ENCODE data around the gene C11orf65. TPM values are rescaled to one million over a fixed set of nuclear protein-coding genes. Genes with fewer than 3 reads are reported as not detected.

Gene C11orf65
- polyA plus RNA-seq, 3 donors = not detected

DNA sequence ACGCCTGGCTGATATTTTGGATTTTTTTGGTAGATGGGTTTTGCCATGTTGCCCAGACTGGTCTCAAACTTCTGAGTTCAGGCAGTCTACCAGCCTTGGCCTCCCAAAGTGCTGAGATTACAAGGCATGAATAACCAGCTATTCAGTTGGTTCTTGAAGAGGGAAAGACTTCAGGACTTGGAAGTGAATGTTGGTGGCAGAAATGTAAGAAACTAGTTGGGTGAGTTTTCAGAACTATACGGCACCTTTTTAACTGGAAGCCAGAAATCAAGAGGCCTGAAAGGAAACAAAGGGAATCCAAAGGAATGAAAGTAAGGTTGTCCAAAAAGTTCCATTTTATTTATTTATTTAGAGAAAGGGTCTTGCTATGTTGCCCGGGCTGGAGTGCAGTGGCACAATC, 28.0 kb upstream of the C11orf65 start:
- H3K27ac Mint-ChIP-seq = peak overlapping the region in 1 of 7 donors; percentile 43
- H3K9me3 ChIP-seq (replicated peaks in 1 of 2; ENCODE audit: control insufficient read depth in 1 of 2, insufficient read depth in 1 of 2, low read length in 2 of 2) = no peaks in the 10 kb centered on the region
- H4K20me1 ChIP-seq (ENCODE audit: insufficient read depth, low read length) = no peaks in the 10 kb centered on the region
- H2AFZ ChIP-seq (ENCODE audit: insufficient read depth, low read depth, low read length, poor library complexity, severe bottlenecking) = peak overlapping the region; percentile 12
- intact Hi-C loops (cut with micrococcal nuclease) = loop anchor here (5.0 to 10.0 kb wide), 2 partner anchors 271 to 928 kb away; partner anchors contain the start of genes ALKBH8 (in 1 of the 2), ATM (in 1 of the 2) and NPAT (in 1 of the 2)
- H3K36me3 Mint-ChIP-seq = peaks cover 0 to 6% of the 10 kb centered on the region in 2 donors
- peaks cover 0 to 5% (median 0%) of the 10 kb centered on the region in 3 donors for H3K27me3 Mint-ChIP-seq (ENCODE audit: low read depth in 3 of 3)
- H3K4me2 ChIP-seq (replicated peaks; ENCODE audit: extremely low read depth, low read length, poor library complexity, severe bottlenecking) = no peak overlapping the region
- no peak overlapping the region for H3K4me3 Mint-ChIP-seq
- no CpG with 5 or more reads among the region's 3 CpGs for WGBS (ENCODE audit: insufficient coverage)
- no peak overlapping the region for H3K4me3 ChIP-seq (replicated peaks in 1 of 3; ENCODE audit: low read depth in 2 of 3, low read length in 3 of 3)
- H3K27ac ChIP-seq (ENCODE audit: low read depth in 1 of 2, low read length in 2 of 2) = no peak overlapping the region
- H3K36me3 ChIP-seq (replicated peaks in 1 of 2; ENCODE audit: control insufficient read depth in 1 of 2, insufficient read depth in 2 of 2, low read length in 2 of 2) = peaks cover 0 to under 1% of the 10 kb centered on the region in 2 donors
- DNase-seq = no peak
- H3K4me1 ChIP-seq (ENCODE audit: control insufficient read depth in 1 of 2, insufficient read depth in 2 of 2, low read length in 2 of 2) = peaks cover 12 to 14% of the 10 kb centered on the region in 2 donors
- H3K9ac ChIP-seq (ENCODE audit: insufficient read depth, low read length, poor library complexity, severe bottlenecking) = no peak overlapping the region
- TF ChIP-seq, protein P1, sequence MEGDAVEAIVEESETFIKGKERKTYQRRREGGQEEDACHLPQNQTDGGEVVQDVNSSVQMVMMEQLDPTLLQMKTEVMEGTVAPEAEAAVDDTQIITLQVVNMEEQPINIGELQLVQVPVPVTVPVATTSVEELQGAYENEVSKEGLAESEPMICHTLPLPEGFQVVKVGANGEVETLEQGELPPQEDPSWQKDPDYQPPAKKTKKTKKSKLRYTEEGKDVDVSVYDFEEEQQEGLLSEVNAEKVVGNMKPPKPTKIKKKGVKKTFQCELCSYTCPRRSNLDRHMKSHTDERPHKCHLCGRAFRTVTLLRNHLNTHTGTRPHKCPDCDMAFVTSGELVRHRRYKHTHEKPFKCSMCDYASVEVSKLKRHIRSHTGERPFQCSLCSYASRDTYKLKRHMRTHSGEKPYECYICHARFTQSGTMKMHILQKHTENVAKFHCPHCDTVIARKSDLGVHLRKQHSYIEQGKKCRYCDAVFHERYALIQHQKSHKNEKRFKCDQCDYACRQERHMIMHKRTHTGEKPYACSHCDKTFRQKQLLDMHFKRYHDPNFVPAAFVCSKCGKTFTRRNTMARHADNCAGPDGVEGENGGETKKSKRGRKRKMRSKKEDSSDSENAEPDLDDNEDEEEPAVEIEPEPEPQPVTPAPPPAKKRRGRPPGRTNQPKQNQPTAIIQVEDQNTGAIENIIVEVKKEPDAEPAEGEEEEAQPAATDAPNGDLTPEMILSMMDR (IDR thresholded peaks at IDR 0.05) = no peak
- peaks cover 12% of the 10 kb centered on the region for H3K4me1 Mint-ChIP-seq
- peaks cover 4% of the 10 kb centered on the region for H3K79me2 ChIP-seq (ENCODE audit: insufficient read depth, low read length)
- no peaks in the 10 kb centered on the region for H3K27me3 ChIP-seq (ENCODE audit: control insufficient read depth in 2 of 2, insufficient read depth in 2 of 2, low read length in 2 of 2)
- H3K9me3 Mint-ChIP-seq = no peaks in the 10 kb centered on the region

DNA sequence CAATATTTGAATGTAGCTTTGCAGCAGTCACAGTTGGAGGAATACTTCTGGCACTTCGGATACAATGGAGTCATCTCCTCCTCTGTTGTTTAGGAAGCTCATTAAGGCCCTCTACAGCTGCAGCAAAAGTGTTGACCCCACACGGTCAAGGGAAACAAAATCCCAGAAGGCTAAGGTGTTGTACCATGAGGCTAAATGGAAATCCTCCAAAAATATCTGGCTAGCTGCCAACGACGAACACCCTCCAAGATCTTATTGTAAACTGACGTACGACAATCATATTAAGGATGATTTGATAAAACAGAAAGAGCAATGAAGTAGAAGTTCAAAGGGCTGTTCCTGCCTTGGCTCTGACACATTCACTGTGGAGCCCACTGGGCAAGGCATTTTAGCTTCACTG, 26.9 kb upstream of the C11orf65 start:
- Histone ChIP-seq H3K4me1 (ENCODE audit: control insufficient read depth in 1 of 2, insufficient read depth in 2 of 2, low read length in 2 of 2) (peaks cover 12 to 14% of the 10 kb centered on the region in 2 donors), H3K27ac (ENCODE audit: low read depth in 1 of 2, low read length in 2 of 2) (no peak overlapping the region), H3K4me2 (replicated peaks; ENCODE audit: extremely low read depth, low read length, poor library complexity, severe bottlenecking) (no peak overlapping the region), H4K20me1 (ENCODE audit: insufficient read depth, low read length) (no peaks in the 10 kb centered on the region), H3K9ac (ENCODE audit: insufficient read depth, low read length, poor library complexity, severe bottlenecking) (no peak overlapping the region), H2AFZ (ENCODE audit: insufficient read depth, low read depth, low read length, poor library complexity, severe bottlenecking) (no peak overlapping the region), H3K9me3 (replicated peaks in 1 of 2; ENCODE audit: control insufficient read depth in 1 of 2, insufficient read depth in 1 of 2, low read length in 2 of 2) (no peaks in the 10 kb centered on the region), H3K27me3 (ENCODE audit: control insufficient read depth in 2 of 2, insufficient read depth in 2 of 2, low read length in 2 of 2) (no peaks in the 10 kb centered on the region), H3K79me2 (ENCODE audit: insufficient read depth, low read length) (peaks cover 4% of the 10 kb centered on the region), H3K4me3 (replicated peaks in 1 of 3; ENCODE audit: low read depth in 2 of 3, low read length in 3 of 3) (no peak overlapping the region), H3K36me3 (replicated peaks in 1 of 2; ENCODE audit: control insufficient read depth in 1 of 2, insufficient read depth in 2 of 2, low read length in 2 of 2) (peaks cover 0 to 6% of the 10 kb centered on the region in 2 donors)
- Mint-ChIP-seq H3K27ac (peak overlapping the region in 1 of 7 donors; percentile 71), H3K27me3 (ENCODE audit: low read depth in 3 of 3) (peaks cover 0 to 4% (median 0%) of the 10 kb centered on the region in 3 donors), H3K36me3 (peaks cover 0 to 11% of the 10 kb centered on the region in 2 donors), H3K9me3 (no peaks in the 10 kb centered on the region), H3K4me1 (peaks cover 12% of the 10 kb centered on the region), H3K4me3 (no peak overlapping the region)
- 100% methylated on average over 3 of the region's 6 CpGs for WGBS (ENCODE audit: insufficient coverage)
- intact Hi-C loops (cut with micrococcal nuclease) = loop anchor here in 1 of 2 donors (10.0 kb wide), 1 partner anchor 269 kb away; the partner anchor contains the start of genes ATM and NPAT
- no peak for DNase-seq
- TF ChIP-seq, protein P1 (IDR thresholded peaks at IDR 0.05) = no peak

Measured in CD14-positive monocyte (primary cell).